HG03175 (cell line): ENCODE results near the gene ARHGEF17.
A peak's percentile ranks its signal among the peaks of the same experiment; 100 is the strongest.

Source experiments
- ATAC-seq: cut with Tn5 transposase; IDR thresholded peaks from one replicate; pipeline ENCODE4 v1.9.1; 2021; ENCODE audit warnings: mild to moderate bottlenecking, moderate library complexity; ENCODE audit not compliant: unreplicated experiment

The ARHGEF17 gene

GRCh38 chr11:73355109-73355508, 47.0 kb downstream of the ARHGEF17 start:
- no peak for ATAC-seq

GRCh38 chr11:73356979-73357860, 49.1 kb downstream of the ARHGEF17 start:
- no peak for ATAC-seq

GRCh38 chr11:73358071-73358470, 50.0 kb downstream of the ARHGEF17 start:
- no peak for ATAC-seq

- ATAC-seq, result no peak
Observed at GRCh38 chr11:73359341-73359740, 51.3 kb downstream of the ARHGEF17 start.

- no peak for ATAC-seq
Observed at GRCh38 chr11:73359930-73360742, 52.1 kb downstream of the ARHGEF17 start.

- ATAC-seq, result no peak
Observed at GRCh38 chr11:73360743-73361369, 52.8 kb downstream of the ARHGEF17 start.

GRCh38 chr11:73361953-73362776, 54.1 kb downstream of the ARHGEF17 start:
- no peak for ATAC-seq

GRCh38 chr11:73363147-73363546, 55.1 kb downstream of the ARHGEF17 start:
- no peak for ATAC-seq

GRCh38 chr11:73365352-73366264, 57.5 kb downstream of the ARHGEF17 start:
- ATAC-seq, result no peak

GRCh38 chr11:73366265-73366610, 58.2 kb downstream of the ARHGEF17 start:
- no peak for ATAC-seq

GRCh38 chr11:73366953-73367352, 58.9 kb downstream of the ARHGEF17 start:
- no peak for ATAC-seq

- ATAC-seq, result no peak
Observed at GRCh38 chr11:73367482-73368024, 59.5 kb downstream of the ARHGEF17 start.

- no peak for ATAC-seq
Observed at GRCh38 chr11:73372375-73372993, 64.4 kb downstream of the ARHGEF17 start.

- no peak for ATAC-seq
Observed at GRCh38 chr11:73374151-73374550, 66.1 kb downstream of the ARHGEF17 start.

- no peak for ATAC-seq
Observed at GRCh38 chr11:73375830-73376159, 67.7 kb downstream of the ARHGEF17 start.

GRCh38 chr11:73376160-73376802, 68.2 kb downstream of the ARHGEF17 start, which contains the start of gene RELT:
Gene RELT (plus strand): TSS chr11:73376399. CDS start chr11:73389137, 12,738 bp downstream.
- ATAC-seq, result peak; percentile 78

- ATAC-seq, result peak; percentile 30
Observed at GRCh38 chr11:73376803-73377629, 68.9 kb downstream of the ARHGEF17 start.
